Activated T-cell treated with anti-CD3 and anti-CD28 coated beads, Interleukin-2, amount 50 U/mL, for 1 hour (primary cell): ENCODE measurements around the gene MRPL57.
"Not testable (repeated sequence)": the region's sequence is repeated elsewhere in the genome, so short reads cannot be mapped to it uniquely, and the experiment has no call there.

Source experiments
- DNase-seq: peaks from one replicate; pipeline ENCODE4 v3.0.0-alpha.2; 2020

The MRPL57 gene

GRCh38 chr13:21176215-21176981 is at the start of gene MRPL57, which contains the start of gene SKA3:
TSS of gene MRPL57 (plus strand) at chr13:21176658. CDS start at chr13:21176917, 259 bp downstream.
TSS of gene SKA3 (minus strand) at chr13:21176552. CDS start at chr13:21176477, 75 bp downstream.
- DNase-seq, result peak; percentile 94

DNA sequence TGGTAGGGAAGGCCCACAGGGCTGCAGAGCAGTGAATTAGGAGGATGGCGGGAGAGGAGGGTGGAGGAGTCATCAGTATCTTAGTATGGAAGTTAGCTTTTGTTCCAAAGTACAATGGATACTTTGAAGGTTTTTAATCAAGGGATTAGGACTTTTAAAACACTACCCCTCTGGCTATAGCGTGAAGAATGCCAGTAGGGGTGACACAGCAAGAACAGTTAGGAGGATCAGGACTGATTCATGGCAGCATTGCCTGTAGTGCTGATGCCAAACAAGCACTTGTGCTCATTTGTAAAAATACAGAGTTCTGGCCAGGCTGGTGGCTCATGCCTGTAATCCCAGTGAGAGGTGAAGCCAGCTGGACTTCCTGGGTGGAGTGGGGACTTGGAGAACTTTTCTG is 46.3 kb upstream of the MRPL57 start:
- no peak for DNase-seq

GRCh38 chr13:21133077-21133476 is 43.4 kb upstream of the MRPL57 start:
- no peak for DNase-seq

DNA sequence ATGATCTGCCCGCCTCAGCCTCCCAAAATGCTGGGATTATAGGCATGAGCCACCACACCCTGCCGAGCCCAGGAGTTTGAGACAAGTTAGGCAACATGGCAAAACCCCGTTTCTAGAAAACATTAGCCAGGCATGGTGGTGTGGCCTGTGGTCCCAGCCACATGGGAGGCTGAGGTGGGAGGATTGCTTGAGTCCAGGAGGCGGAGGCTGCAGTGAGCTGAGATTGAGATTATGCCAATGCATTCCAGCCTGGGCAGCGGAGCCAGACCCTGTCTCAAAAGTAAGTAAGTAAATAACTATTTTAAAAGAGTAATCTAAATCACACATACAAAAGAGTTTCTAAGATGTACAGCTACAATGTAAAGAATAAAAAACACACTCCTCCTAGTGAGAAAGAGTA is 42.0 kb upstream of the MRPL57 start:
- DNase-seq, result no peak

- DNase-seq, result not testable (repeated sequence)
Measured at GRCh38 chr13:21135833-21136232, 40.6 kb upstream of the MRPL57 start.

DNA sequence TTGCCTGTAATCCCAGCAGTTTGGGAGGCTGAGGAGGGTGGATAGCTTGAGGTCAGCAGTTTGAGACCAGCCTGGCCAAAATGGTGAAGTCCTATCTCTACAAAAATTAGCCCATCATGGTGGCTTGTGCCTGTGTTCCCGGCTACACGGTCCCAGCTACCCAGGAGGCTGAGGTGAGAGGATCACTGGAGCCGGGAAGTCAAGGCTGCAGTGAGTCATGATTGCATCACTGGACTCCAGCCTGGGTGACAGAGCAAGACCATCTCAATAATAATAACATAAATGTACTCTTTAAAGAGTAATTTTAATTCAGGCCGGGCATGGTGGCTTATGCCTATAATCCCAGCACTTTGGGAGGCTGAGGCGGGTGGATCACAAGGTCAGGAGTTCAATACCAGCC is 38.8 kb upstream of the MRPL57 start:
- DNase-seq, result no peak

GRCh38 chr13:21138561-21138960 is 37.9 kb upstream of the MRPL57 start:
- DNase-seq, result no peak

DNA sequence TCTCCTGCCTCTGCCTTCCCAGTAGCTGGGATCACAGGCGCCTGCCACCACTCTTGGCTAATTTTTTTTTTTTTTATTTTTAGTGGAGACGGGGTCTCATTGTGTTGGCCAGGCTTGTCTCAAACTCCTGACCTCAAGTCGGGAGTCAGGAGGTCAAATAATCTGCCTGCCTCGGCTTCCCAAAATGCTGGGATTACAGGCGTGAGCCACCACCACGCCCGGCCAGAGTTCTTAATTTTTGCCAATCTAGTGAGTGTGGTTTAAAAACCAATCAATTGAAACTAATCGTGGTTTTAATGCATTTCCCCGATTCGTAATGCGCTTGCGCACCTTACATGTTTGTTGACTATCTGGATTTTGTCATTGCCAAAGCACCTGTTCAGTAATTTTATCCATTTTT is 37.1 kb upstream of the MRPL57 start:
- DNase-seq, result no peak

- no peak for DNase-seq
Measured at GRCh38 chr13:21142766-21143165, 33.7 kb upstream of the MRPL57 start.

DNA sequence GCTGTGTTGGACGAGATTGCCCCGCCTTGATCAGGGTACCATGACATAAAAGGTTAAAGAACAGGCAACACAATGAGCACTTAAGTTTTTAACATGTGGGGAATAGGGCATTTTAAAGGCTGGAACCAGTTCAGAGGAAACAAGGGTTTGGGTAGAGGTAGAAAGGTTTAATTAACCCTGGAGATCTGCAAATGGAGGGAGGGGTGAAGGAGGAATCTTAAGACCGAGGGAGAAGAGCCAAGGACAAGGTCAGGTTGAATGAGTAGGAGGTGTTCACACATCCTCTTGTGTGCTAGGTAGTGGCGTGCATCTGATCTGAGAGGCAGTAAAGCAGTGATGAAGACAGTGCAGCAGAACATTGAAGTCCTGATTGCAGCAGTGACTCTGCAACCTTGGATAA is 28.6 kb upstream of the MRPL57 start:
- no peak for DNase-seq

DNA sequence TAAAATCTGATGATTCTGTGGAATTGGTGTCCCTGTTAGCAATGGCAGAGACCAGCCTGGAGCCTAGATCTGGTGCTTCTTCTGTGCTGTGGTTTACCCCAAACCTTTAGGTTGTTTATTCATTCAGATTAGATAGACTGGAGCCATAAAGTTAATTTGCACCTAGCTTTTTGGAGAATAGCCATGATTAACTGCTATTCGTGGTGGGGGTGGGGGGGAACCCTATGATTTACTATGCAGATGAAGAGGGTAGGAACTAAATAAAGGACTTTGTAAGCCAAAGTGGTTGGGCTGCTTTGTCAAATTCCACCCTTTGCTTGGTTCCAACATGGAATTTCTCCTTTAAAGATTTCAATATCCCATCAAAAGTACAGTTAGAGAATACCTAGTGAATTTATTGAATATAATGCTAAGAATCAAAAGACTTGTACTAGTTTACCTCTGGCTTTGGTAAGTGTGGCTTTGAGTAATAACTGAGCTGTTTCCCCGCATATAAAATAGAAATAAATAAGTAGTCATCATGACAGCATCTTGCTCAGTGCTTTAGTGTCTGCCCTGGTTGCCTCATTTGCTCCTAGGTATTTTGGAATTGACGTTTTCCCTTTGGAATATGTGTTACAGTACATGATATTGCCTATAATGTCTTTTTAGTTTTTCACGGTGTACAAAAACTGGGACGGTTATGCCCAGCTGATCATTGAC is 27.8 kb upstream of the MRPL57 start:
- no peak for DNase-seq

DNA sequence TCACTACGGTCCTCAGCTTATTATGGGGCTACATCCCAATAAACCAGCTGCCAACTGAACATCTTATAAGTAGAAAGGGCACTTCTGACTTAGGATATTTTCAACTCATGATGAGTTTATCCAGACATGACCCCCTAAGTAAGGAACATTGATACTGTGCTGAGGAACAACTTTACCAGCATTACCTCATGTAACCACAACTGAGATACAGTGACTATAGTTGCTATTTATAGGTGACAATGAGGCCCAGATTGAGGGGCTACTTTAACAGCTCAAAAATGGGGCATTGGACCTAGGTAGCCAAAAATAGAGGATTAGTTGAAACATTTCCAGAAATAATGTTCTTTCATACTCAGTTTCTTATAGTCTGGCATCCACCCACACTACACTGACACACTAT is 26.9 kb upstream of the MRPL57 start:
- no peak for DNase-seq

DNA sequence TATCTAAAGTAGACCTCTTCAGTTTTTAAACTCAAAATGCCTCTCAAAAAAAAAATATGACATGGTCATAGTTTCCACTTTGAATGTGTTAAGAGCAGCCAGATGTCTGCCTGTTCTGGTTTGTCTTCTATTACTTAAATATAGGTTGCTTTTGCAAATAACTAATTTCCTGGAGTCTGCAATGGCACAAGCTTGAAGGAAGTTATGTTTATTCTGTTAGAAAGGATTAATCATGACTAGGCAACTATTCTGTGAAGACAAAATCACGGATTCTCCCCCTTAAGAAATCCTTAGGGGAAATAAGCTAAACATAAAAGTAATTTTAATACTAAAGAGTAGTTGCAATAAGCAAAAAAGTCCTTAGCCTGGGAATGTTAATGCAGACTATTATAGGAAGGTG is 26.4 kb upstream of the MRPL57 start:
- DNase-seq, result no peak

- DNase-seq, result no peak
Measured at GRCh38 chr13:21152251-21152899, 24.1 kb upstream of the MRPL57 start.

- DNase-seq, result no peak
Measured at GRCh38 chr13:21164631-21165030, 11.8 kb upstream of the MRPL57 start.

GRCh38 chr13:21165606-21166005 is 10.9 kb upstream of the MRPL57 start:
- not testable (repeated sequence) for DNase-seq

DNA sequence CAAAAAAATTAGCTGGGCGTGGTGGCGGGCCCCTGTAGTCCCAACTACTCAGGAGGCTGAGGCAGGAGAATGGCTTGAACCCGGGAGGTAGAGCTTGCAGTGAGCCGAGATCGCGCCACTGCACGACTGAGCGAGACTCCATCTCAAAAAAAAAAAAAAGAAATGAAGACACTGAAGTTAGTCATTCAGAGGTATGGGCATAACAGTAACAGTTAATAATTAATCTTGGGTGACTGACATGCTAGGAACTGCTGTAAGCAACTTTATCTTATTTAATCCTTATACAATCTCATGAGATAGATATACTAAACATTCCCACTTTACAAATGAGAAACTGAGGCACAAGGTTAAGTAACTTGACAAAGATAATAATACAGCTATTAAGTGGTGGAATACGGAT is 5.0 kb upstream of the MRPL57 start:
- no peak for DNase-seq

DNA sequence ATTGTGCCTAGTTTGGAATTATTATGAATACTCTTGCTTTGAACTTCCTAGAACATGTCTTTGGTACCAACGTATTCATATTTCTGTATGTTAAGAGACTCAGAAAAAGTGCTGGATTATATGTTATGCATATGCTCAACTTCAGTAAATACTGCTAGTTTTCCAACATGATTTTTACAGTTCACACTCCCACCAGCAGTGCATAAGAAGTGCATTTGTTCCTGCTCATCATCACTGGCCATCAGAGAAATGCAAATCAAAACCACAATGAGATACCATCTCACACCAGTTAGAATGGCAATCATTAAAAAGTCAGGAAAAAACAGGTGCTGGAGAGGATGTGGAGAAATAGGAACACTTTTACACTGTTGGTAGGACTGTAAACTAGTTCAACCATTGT is 2.7 kb upstream of the MRPL57 start:
- not testable (repeated sequence) for DNase-seq

GRCh38 chr13:21175656-21176214 is 723 bp upstream of the MRPL57 start:
- DNase-seq, result no peak

DNA sequence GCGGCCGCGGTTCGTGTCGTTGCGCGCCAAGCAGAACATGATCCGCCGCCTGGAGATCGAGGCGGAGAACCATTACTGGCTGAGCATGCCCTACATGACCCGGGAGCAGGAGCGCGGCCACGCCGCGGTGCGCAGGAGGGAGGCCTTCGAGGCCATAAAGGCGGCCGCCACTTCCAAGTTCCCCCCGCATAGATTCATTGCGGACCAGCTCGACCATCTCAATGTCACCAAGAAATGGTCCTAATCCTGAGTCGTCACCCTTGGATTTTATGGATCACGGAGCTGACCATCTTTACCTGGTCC is 475 bp downstream of the MRPL57 start:
- DNase-seq, result no peak

DNA sequence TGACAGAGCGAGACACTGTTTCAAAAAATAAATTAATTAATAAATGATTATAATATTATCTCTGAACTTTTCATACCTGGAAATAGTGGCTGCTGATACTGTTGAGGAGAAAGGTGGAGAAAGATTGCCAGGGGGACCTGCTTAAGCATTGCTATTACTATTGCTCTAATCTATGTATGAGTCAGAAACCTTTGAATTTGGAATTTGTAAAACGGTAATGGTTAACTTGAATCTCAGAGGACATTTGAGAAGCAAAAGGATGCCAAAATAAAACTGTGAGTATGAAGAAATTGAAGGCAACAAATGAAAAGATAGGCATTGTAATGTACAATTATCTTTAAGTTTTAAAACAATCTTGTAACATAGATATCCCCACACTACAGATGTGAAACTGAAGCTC is 5.2 kb downstream of the MRPL57 start:
- DNase-seq, result no peak

GRCh38 chr13:21186410-21186809 is 10.0 kb downstream of the MRPL57 start:
- not testable (repeated sequence) for DNase-seq

DNA sequence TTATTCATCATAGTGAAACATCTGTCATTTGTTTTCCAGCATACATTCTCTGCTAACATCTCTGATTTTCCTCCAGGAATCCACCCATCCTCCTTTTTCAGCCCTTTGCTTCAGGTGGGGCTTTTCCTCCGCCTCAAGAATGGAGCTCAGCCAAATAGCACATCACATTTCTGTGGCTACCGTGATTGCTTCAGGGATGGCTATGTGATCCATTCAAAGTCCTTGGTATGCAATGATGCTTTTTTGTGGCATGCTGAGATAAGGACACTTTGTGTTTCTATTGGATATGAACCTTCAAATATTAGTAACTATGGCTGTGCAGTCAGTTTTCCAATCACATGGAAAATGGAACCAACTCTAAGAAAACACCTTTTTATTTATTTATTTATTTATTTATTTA is 18.3 kb downstream of the MRPL57 start:
- DNase-seq, result not testable (repeated sequence)
